ENCODE results near the gene LYSMD4. TPM values are rescaled to one million over a fixed set of nuclear protein-coding genes. Genes with fewer than 3 reads are reported as not detected.

The LYSMD4 gene
- total RNA-seq, 1 donor from 2014 or later: 7.9 TPM

- DNase-seq (ENCODE audit: low read depth): no peak
- H3K4me3 ChIP-seq (ENCODE audit: low read depth, low read length): no peak overlapping the region
- TF ChIP-seq CTCF (IDR thresholded peaks at IDR 0.05; ENCODE audit: insufficient read depth, low read length, poor library complexity, severe bottlenecking): no peak
Observed at GRCh38 chr15:99702895-99703602, 30.2 kb downstream of the LYSMD4 start.

GRCh38 chr15:99696096-99696495 lies 37.1 kb downstream of the LYSMD4 start:
- no peak for DNase-seq (ENCODE audit: low read depth)
- Histone ChIP-seq H3K4me3 (ENCODE audit: low read depth, low read length) (no peak overlapping the region), H3K36me3 (ENCODE audit: control insufficient read depth, insufficient read depth, low read length) (no peaks in the 10 kb centered on the region), H3K27me3 (ENCODE audit: control insufficient read depth, insufficient read depth, low read length) (no peaks in the 10 kb centered on the region)
- TF ChIP-seq CTCF (IDR thresholded peaks at IDR 0.05; ENCODE audit: insufficient read depth, low read length, poor library complexity, severe bottlenecking): no peak

More at GRCh38 chr15:99702895-99703602, 30.2 kb downstream of the LYSMD4 start:
- H3K27me3 ChIP-seq (ENCODE audit: control insufficient read depth, insufficient read depth, low read length): no peaks in the 10 kb centered on the region
- H3K36me3 ChIP-seq (ENCODE audit: control insufficient read depth, insufficient read depth, low read length): no peaks in the 10 kb centered on the region

GRCh38 chr15:99692825-99693224 lies 40.4 kb downstream of the LYSMD4 start:
- Histone ChIP-seq H3K36me3 (ENCODE audit: control insufficient read depth, insufficient read depth, low read length) (peaks cover 1% of the 10 kb centered on the region), H3K27me3 (ENCODE audit: control insufficient read depth, insufficient read depth, low read length) (no peaks in the 10 kb centered on the region), H3K4me3 (ENCODE audit: low read depth, low read length) (no peak overlapping the region)
- no peak for TF ChIP-seq CTCF (IDR thresholded peaks at IDR 0.05; ENCODE audit: insufficient read depth, low read length, poor library complexity, severe bottlenecking)
- DNase-seq (ENCODE audit: low read depth): no peak

- no peak for DNase-seq (ENCODE audit: low read depth)
- H3K36me3 ChIP-seq (ENCODE audit: control insufficient read depth, insufficient read depth, low read length): peaks cover 1% of the 10 kb centered on the region
- no peak overlapping the region for H3K4me3 ChIP-seq (ENCODE audit: low read depth, low read length)
- no peaks in the 10 kb centered on the region for H3K27me3 ChIP-seq (ENCODE audit: control insufficient read depth, insufficient read depth, low read length)
- TF ChIP-seq CTCF (IDR thresholded peaks at IDR 0.05; ENCODE audit: insufficient read depth, low read length, poor library complexity, severe bottlenecking): no peak
Observed at GRCh38 chr15:99686290-99686689, 46.9 kb downstream of the LYSMD4 start.

GRCh38 chr15:99683000-99683670 lies 50.1 kb downstream of the LYSMD4 start:
- Histone ChIP-seq H3K36me3 (ENCODE audit: control insufficient read depth, insufficient read depth, low read length) (no peaks in the 10 kb centered on the region), H3K27me3 (ENCODE audit: control insufficient read depth, insufficient read depth, low read length) (no peaks in the 10 kb centered on the region), H3K4me3 (ENCODE audit: low read depth, low read length) (no peak overlapping the region)
- peak; percentile 29 for DNase-seq (ENCODE audit: low read depth)
- TF ChIP-seq CTCF (IDR thresholded peaks at IDR 0.05; ENCODE audit: insufficient read depth, low read length, poor library complexity, severe bottlenecking): no peak

Data from kidney epithelial cell (primary cell).